Body of pancreas (tissue), 4 donors: ENCODE results near the gene GJB1. TPM values are rescaled to one million over a fixed set of nuclear protein-coding genes. Genes with fewer than 3 reads are reported as not detected.
"Not testable (repeated sequence)": the region's sequence is repeated elsewhere in the genome, so short reads cannot be mapped to it uniquely, and the experiment has no call there.

ENCODE experiments used
- ATAC-seq: fragments of 150-250 bp; one replicate; pipeline ENCODE4 v1.9.1; 2016
- DNase-seq, 4 donors: peaks; one replicate each; pipeline ENCODE4 v3.0.0-alpha.2; 2019
- H3K27ac ChIP-seq, 4 donors: fragments of 200-600 bp; sonication (generic); 1 replicate in 3 of 4; 2 replicates in 1 of 4; pipeline versions ENCODE4 v1.5.1 to v1.6.1; 2016 to 2019; ENCODE audit warnings: mild to moderate bottlenecking in 1 of 4, mixed read lengths in 1 of 4, moderate library complexity in 1 of 4
- H3K27me3 ChIP-seq, 2 donors: fragments of 200-600 bp; sonication (generic); one replicate each; pipeline ENCODE4 v1.6.0; 2016; ENCODE audit warnings: mild to moderate bottlenecking in 1 of 2
- H3K36me3 ChIP-seq, 2 donors: fragments of 200-600 bp; sonication (generic); replicated peaks in 1 of 2; 2 replicates each; pipeline ENCODE4 v1.5.1; 2016; ENCODE audit warnings: low read depth in 2 of 2; ENCODE audit not compliant: insufficient read depth in 1 of 2
- H3K4me1 ChIP-seq: fragments of 200-600 bp; sonication (generic); one replicate; pipeline ENCODE4 v1.6.0; 2016
- H3K4me3 ChIP-seq, 2 donors: fragments of 200-600 bp; sonication (generic); 1 replicate in 1 of 2; 2 replicates in 1 of 2; pipeline ENCODE4 v1.5.1; 2016 to 2019
- H3K9me3 ChIP-seq, 3 donors: fragments of 200-600 bp; sonication (generic); 1 replicate in 2 of 3; 2 replicates in 1 of 3; pipeline ENCODE4 v1.5.1; 2016
- POLR2A ChIP-seq, 3 donors: fragments of 450-650 bp; IDR thresholded peaks; one replicate each; pipeline ENCODE4 v1.6.1; 2016; ENCODE audit warnings: antibody characterized with exemption in 3 of 3, mild to moderate bottlenecking in 2 of 3
- WGBS, 2 donors: methylation state at CpG; one replicate each; pipeline ENCODE4 v1.1.5; 2017; 5-methylcytosine and 5-hydroxymethylcytosine counted together
- intact Hi-C: fragments of 100-400 bp; cut with DNase I; formaldehyde crosslinking; loops from one replicate; pipeline ENCODE4 v1.15.1; 2023
- total RNA-seq, 2 donors: library from RNA; depleted of rRNA; stranded (reverse); fragments of >200 nt; gene quantifications; one replicate each; pipeline ENCODE4 v1.1.0, GENCODE V29; 2016
- TF ChIP-seq, protein P1 (sequence below), 7 experiments: fragments of 450-650 bp in 4 of 7; fragments of 200-600 bp in 3 of 7; sonication (generic) in 3 of 7; IDR thresholded peaks; one replicate each; pipeline ENCODE4 v1.5.1; 2016 to 2019; ENCODE audit warnings: antibody characterized with exemption in 7 of 7

GJB1 gene
- total RNA-seq, 2 donors from 2014 or later, result 24.7 to 31.4 TPM

DNA sequence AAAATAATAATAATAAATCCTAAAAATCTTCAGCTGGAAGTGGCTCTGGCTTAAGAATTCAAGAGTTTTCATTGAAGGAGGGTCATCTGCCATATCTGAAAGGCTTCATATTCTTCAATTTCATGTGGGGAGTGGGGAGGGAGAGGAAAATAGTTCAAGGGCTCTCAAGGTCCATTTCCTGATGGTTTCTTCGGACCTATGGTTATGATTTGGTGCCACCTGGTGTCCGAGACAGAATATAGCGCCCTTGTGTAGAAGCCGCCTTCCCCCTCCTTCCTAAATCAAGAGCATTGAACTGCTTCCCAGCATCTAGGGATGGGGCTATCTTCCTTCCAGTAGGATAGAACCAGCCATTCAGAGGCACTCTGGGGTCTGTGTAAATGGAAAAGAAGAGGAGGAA, 44.1 kb upstream of the GJB1 start:
- TF ChIP-seq POLR2A (IDR thresholded peaks at IDR 0.05), result no peak
- TF ChIP-seq, protein P1, sequence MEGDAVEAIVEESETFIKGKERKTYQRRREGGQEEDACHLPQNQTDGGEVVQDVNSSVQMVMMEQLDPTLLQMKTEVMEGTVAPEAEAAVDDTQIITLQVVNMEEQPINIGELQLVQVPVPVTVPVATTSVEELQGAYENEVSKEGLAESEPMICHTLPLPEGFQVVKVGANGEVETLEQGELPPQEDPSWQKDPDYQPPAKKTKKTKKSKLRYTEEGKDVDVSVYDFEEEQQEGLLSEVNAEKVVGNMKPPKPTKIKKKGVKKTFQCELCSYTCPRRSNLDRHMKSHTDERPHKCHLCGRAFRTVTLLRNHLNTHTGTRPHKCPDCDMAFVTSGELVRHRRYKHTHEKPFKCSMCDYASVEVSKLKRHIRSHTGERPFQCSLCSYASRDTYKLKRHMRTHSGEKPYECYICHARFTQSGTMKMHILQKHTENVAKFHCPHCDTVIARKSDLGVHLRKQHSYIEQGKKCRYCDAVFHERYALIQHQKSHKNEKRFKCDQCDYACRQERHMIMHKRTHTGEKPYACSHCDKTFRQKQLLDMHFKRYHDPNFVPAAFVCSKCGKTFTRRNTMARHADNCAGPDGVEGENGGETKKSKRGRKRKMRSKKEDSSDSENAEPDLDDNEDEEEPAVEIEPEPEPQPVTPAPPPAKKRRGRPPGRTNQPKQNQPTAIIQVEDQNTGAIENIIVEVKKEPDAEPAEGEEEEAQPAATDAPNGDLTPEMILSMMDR (IDR thresholded peaks at IDR 0.05), result peak; percentile 37 to 76 (median 68)
- no peaks in the 10 kb centered on the region for H3K9me3 ChIP-seq
- no peaks in the 10 kb centered on the region for H3K27me3 ChIP-seq
- peaks cover 27% of the 10 kb centered on the region for H3K4me1 ChIP-seq
- H3K27ac ChIP-seq, result no peak overlapping the region
- no peak overlapping the region for H3K4me3 ChIP-seq
- peak; percentile 27 for ATAC-seq
- WGBS, 2 donors, result 0 to 3% methylated on average over 3 to 4 of the region's 4 CpGs
- intact Hi-C loops, result loop anchor here (10.0 kb wide), 1 partner anchor 204 kb away; no protein-coding TSS in a partner anchor
- H3K36me3 ChIP-seq, result no peaks in the 10 kb centered on the region
- peak; percentile 57 to 75 (median 68) for DNase-seq

DNA sequence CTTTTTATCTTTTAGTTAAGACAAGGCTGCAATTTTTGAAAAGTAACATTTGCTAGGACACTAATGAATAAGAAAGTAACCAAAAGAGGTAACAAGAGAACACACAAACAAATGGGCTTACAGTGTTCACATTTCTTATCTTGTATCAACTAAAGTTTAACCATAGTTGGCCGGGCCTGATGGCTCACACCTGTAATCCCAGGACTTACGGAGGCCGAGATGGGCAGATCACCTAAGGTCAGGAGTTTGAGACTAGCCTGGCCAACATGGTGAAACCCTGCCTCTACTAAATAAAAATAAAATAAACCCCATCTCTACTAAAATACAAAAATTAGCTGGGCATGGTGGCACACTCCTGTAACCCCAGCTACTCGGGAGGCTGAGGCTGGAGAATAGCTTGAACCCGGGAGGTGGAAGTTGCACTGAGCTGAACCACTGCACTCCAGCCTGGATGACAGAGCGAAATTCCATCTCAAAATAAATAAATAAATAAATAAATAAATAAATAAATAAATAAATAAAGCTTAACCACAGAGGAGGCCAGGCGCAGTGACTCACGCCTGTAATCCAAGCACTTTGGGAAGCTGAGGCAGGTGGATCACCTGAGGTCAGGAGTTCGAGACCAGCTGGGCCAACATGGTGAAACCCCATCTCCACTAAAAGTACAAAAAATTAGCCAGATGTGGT, 42.3 kb upstream of the GJB1 start:
- WGBS, 2 donors, result 61% methylated on average over 9 of the region's 9 CpGs
- H3K27ac ChIP-seq, result peak overlapping the region in 3 of 4 donors; percentile 68 to 94 (median 93)
- intact Hi-C loops, H3K4me3 ChIP-seq, H3K27me3 ChIP-seq, H3K36me3 ChIP-seq, H3K9me3 ChIP-seq: not testable (repeated sequence)
- ATAC-seq (peak; percentile 22), DNase-seq (peak; percentile 50 to 75 (median 62))
- H3K4me1 ChIP-seq, result peaks cover 37% of the 10 kb centered on the region

DNA sequence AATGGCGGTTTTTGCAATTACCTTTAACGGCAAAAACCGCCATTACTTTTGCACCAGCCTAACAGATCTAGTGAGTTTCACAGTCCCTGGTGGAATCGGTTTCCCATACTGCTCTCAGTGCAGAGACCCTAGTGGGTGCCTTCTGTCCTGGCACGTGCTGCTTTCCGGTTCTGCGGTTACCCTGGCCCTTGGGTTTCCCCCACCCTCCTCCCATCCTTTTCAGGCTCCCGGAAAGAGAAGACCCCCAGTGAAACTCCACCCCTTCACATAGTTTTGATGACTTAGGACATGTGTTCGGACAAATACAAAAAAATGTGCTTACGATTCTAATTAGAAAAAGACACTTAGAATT, 41.5 kb upstream of the GJB1 start:
- Histone ChIP-seq H3K4me1 (peaks cover 37% of the 10 kb centered on the region), H3K27me3 (no peaks in the 10 kb centered on the region), H3K36me3 (no peaks in the 10 kb centered on the region), H3K4me3 (no peak overlapping the region), H3K27ac (peak overlapping the region; percentile 68 to 94 (median 82)), H3K9me3 (no peaks in the 10 kb centered on the region)
- intact Hi-C loops, result no loop called here
- DNase-seq (peak; percentile 35 to 47 (median 36)), ATAC-seq (peak; percentile 33)
- whole genome bisulfite sequencing, 2 donors, result 2 to 3% methylated on average over 5 to 10 of the region's 10 CpGs
- TF ChIP-seq, protein P1 (IDR thresholded peaks at IDR 0.05), result no peak
- no peak for TF ChIP-seq POLR2A (IDR thresholded peaks at IDR 0.05)

DNA sequence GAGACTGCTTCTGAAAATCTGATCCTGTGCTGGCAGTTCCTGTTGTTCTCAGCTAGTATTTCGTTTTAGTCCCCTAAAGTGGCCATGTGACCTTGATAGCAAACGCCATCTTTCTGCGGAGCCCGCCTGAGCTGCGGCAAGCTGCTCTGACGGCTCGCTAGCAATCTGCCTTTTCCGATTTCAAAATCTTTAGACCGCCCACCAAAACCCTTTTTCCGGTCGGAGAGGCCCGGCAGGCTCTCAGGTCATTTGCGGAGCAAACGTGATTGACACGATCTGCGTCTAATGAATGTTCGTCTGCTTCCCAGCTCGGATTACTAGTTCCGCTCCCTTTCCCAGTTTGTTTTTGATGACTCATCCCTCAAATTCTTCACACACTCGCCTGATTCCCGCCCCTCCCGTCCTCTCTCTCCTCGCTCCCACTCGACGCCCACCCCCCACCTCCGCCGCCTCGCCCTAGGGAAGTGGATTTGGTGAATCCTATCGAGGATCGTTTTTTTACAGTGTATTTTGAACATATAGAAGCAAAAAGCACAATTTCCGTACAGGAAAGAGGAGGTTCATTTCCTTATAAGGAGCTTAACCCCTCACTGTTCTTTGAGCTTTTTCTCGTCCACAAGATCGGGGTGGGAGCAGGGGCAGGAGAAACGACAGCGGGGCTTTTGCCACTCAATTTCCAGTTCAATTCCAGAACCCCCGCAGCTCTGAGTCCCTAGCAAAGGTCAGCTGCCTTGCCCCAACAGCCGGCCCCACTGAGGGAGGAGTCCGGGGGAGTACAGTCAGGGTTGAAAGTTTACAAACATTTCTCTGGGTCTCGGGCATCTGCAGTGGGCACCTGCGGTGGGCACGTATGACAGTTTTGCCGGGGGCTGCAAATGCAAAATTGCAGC, 40.9 kb upstream of the GJB1 start:
- peak overlapping the region; percentile 68 to 94 (median 82) for H3K27ac ChIP-seq
- H3K4me3 ChIP-seq, result no peak overlapping the region
- ATAC-seq, result peak; percentile 95
- intact Hi-C loops, result no loop called here
- 1 to 3% methylated on average over 25 to 42 of the region's 42 CpGs for WGBS, 2 donors
- DNase-seq, result peak; percentile 87 to 95 (median 90)
- H3K36me3 ChIP-seq, result no peaks in the 10 kb centered on the region
- no peaks in the 10 kb centered on the region for H3K27me3 ChIP-seq
- H3K9me3 ChIP-seq, result no peaks in the 10 kb centered on the region
- H3K4me1 ChIP-seq, result peaks cover 37% of the 10 kb centered on the region
- TF ChIP-seq POLR2A (IDR thresholded peaks at IDR 0.05), result peak; percentile 70 to 92 (median 92)
- TF ChIP-seq, protein P1 (IDR thresholded peaks at IDR 0.05), result no peak

DNA sequence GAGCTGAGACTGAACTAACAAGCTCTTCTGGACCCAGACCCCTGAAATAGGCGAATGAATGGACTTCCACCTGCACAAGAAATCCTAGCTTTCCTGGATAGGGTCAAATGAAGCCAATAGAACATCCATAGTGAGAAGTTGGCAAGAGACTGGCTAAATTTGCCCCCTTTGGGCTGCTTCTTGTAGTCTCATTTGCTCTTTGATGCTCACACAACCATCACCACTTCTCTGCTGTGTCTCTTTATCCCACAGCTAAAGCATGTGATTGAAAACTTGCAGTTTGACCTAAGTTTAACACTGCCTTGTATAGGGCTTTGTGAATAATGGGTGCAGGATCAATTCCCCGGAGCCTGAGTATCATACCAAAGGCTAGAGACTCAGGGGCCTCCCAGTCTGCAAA, 40.2 kb upstream of the GJB1 start:
- TF ChIP-seq POLR2A (IDR thresholded peaks at IDR 0.05), result no peak
- TF ChIP-seq, protein P1 (IDR thresholded peaks at IDR 0.05), result no peak
- peaks cover 37% of the 10 kb centered on the region for H3K4me1 ChIP-seq
- H3K27me3 ChIP-seq, result no peaks in the 10 kb centered on the region
- DNase-seq (no peak), ATAC-seq (no peak)
- H3K27ac ChIP-seq, result peak overlapping the region in 2 of 4 donors; percentile 93 to 94
- no peaks in the 10 kb centered on the region for H3K36me3 ChIP-seq
- no peaks in the 10 kb centered on the region for H3K9me3 ChIP-seq
- 0 to 29% methylated on average over 1 to 2 of the region's 2 CpGs for WGBS, 2 donors
- H3K4me3 ChIP-seq, result no peak overlapping the region
- intact Hi-C loops, result no loop called here
